Skin epidermis (tissue), 12 donors: ENCODE results near the gene NSMCE4A.
"Not testable (repeated sequence)": the region's sequence is repeated elsewhere in the genome, so short reads cannot be mapped to it uniquely, and the experiment has no call there.

Source experiments
- H3K27ac ChIP-seq, 21 experiments: fragments of 200-600 bp; sonication (generic) in 11 of 21; one replicate each; pipeline ENCODE4 v1.5.0; 2020; ENCODE audit warnings: mild to moderate bottlenecking in 3 of 21, inconsistent platforms in 2 of 21, moderate library complexity in 2 of 21
- H3K4me3 ChIP-seq, 7 experiments: fragments of 200-600 bp; sonication (generic) in 2 of 7; one replicate each; pipeline ENCODE4 v1.5.0; 2020; ENCODE audit warnings: inconsistent platforms in 2 of 7, mild to moderate bottlenecking in 2 of 7, moderate library complexity in 1 of 7

The NSMCE4A gene

DNA sequence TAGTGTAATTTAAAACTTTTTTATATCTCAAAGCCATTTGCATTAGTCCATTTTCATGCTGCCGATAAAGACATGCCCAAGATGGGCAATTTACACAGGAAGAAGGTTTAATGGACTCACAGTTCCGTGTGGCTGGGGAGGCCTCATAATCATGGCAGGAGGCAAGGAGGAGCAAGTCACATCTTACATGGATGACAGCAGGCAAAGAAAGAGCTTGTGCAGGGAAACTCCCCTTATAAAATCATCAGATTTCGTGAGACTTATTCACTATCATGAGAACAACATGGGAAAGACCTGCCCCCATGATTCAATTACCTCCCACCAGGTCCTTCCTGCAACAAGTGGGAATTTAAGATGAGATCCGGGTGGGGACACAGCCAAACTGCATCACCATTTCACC lies 16.7 kb upstream of the NSMCE4A start:
- H3K27ac ChIP-seq: peak overlapping the region in 1 of 21 experiments; percentile 14
- H3K4me3 ChIP-seq: not testable (repeated sequence)

DNA sequence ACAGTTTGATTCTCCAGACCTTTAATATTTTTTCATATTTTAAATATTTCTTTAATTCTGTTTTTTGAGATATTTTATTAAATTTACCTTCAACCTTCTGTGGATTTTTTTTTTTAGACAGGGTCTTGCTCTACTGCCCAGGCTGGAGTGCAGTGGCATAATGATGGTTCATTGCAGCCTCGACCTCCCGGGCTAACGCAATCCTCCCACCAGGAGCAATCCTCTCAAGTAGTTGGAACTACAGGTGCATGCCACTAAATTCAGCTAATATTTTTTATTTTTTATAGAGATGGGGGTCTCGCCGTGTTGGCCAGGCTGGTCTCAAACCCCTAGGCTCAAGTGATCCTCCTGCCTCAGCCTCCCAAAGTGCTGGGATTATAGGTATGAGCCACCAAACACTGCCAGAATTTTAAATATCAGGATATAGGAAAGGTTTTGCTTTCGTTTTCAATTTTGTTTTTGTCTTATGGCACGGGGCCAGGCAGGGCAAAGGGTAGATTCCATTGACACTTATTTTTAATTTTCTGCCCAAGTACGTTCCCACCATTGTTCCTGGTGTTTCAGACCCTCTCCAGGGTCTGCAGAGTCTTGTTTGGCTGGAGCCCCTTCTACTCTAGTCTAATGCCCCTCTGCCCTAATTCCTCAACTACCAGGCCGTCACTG lies 15.1 kb upstream of the NSMCE4A start:
- Histone ChIP-seq H3K4me3 (no peak overlapping the region), H3K27ac (no peak overlapping the region)

DNA sequence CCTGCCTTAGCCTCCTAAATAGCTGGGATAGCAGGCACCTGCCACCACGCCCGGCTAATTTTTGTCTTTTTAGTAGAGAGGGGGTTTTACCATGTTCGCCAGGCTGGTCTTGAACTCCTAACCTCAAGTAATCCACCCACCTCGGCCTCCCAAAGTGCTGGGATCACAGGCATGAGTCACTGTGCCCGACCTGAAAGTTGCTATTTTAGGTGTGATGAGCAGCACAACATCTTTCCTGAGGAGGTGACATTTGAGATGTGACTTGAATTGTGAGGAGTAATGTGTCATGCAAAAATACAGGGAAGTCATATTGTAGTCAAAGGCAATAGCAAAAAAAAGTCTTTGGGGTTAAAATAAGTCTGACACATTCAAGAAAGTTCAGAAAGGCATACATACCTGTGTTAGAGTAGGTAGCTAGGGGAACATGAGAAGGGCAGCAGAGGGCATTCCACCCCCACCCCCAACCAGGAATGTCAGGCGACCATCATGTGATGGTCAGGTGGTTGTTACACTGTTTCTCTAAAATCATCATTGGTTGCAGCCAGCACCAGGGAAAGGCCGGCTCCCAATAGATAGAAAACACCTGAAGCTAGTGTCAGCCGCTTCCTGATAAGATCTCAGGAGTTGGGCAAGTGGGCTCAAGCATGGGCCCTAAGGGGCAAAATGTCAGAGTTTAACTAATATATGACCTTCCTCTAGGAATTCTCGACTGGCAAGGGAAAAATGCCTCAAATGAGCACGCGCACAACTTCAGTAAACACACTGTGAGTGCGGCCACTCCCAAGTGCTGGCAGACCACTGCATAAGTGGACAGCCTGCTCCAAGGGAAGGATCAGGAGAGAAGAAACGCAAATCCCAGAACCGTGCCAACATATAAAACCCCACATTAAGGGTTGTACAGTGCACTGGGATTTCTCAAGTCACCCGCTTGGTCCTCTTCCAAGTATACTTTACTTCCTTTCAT lies 13.6 kb upstream of the NSMCE4A start, which contains the start of gene TACC2:
TSS of gene TACC2 (plus strand) at position 803 of the 964 bp plus-strand sequence. CDS start 32,819 bp downstream, outside the sequence.
- no peak within 1 kb of the TSS for H3K4me3 ChIP-seq
- H3K27ac ChIP-seq: no peak within 1 kb of the TSS

DNA sequence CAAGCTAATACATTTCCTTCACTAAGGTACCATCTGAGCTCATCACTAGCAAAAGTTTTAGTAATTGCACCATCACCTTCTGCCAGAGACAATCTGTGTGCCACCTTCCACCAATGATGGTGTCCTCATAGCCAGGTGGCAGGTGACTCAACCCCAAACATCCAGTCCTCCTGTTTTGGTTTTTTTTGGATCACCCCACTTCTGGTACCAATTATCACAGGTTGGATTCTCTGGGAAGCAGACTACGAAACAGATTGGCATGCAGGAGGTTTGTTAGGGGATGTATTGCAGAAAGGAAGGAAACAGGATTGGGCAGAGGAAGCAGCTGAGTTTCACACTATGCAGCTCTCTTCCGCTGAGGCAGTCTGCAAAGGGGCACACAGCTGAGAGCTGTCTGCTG lies 9.4 kb upstream of the NSMCE4A start:
- Histone ChIP-seq H3K4me3 (no peak overlapping the region), H3K27ac (no peak overlapping the region)

DNA sequence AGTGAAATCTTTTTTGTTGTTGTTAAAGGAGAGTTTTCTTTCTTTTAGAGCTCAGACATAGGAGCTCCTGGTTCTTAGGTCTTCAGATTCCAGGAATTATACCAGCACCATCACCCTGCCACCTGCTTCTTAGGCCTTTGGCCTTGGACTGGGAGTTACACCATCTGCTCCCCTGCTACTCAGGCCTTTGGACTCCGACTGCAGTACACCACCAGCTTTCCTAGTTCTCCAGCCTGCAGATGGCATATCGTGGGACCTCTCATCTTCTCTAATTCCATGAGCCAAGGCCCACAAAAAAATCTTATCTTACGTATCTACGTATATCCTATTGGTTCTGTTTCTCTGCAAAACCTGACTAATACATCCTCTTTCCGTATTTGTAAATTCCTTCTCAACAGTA lies 8.8 kb upstream of the NSMCE4A start:
- Histone ChIP-seq H3K27ac (no peak overlapping the region), H3K4me3 (no peak overlapping the region)

DNA sequence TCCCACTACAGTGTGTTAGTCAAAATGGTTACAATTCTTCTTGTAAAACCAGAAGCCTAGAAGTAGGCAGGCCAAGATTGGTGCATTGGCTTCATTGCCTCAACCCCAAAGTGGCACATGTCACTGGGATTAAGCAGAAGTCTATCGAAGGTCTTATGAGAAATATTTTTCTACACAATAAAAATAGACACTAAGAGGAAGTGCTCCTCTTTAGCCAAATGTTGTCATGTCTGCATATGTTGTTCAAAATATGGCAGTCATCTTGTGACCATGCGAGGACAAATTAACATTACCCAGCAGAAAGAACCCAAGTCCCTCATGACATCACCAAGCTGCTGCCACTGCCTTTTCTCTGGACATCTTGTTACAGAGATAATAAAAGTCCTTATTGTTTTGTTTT lies 6.3 kb upstream of the NSMCE4A start:
- Histone ChIP-seq H3K27ac (no peak overlapping the region), H3K4me3 (no peak overlapping the region)

DNA sequence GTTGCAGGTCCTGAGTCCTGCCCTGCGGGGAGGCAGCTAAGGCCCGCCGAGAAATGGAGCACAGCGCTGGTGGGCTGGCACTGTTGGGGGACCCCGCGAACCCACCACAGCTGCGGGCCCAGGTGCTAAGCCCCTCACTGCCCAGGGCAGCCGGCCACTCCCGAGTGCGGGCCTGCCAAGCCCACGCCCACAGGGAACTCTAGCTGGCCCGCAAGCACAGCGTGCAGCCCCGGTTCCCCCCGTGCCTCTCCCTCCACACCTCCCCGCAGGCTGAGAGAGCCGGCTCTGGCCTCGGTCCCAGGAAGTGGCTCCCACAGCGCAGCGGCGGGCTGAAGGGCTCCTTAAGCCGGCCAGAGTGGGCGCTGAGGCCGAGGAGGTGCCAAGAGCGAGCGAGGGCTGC lies 3.5 kb upstream of the NSMCE4A start:
- H3K27ac ChIP-seq: no peak overlapping the region
- no peak overlapping the region for H3K4me3 ChIP-seq

DNA sequence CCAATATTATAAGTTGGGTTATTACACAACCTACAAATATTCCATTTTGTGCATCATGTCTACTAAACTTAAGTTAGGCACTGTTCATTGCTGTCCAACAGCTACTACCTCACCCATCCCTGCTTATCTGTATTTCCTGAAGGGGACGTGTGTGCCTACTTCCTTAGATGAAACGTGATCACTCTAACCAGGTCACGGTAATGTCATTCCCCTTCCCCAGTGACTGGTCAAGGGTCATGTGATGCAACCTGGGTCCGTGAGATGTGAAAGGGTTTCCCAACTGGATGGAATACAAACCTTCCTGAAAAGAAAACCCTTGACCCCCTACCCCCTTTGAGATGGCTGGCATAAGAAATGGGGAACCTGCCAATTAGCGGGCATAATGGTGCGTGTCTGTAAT lies 1.6 kb upstream of the NSMCE4A start:
- Histone ChIP-seq H3K27ac (no peak overlapping the region), H3K4me3 (no peak overlapping the region)

DNA sequence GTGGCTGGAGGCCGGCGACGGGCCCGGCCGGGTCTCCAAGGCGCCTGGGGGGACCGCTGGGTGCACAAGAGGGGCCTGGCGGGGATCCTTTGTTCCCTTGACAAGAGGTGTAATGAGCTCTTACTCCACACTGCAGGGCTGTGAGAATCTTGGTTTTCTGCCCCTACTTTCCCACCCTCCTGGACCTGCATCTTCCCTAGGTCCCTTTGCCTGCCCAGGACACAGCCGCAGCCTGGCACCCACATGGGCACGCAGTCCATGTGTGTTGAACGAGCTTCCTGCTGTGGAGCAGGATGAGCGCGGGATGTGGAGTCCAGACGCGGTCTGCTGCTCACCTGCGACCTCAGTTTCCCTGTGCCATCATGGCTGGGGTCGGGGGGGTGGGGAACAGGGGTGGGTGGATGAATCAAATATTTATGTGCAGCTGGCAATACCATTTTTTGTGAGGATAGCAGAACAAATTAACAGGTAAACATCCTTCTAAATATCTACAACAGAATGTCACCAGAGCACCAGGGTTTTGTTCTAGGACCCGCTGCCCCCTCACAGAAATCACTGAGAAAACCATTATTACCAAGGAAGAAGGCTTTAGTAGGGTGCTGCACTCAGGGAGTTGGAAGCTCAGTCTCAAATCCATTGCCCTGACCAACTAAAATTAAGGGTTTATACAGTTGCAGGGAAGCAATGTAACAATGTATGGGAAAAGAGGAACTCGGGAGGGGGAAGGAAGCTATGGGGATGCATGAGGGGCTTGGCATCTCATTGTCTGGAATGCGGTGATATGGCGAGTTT lies 474 bp upstream of the NSMCE4A start:
- Histone ChIP-seq H3K27ac (peak overlapping the region; percentile 79 to 100 (median 97)), H3K4me3 (peak overlapping the region; percentile 84 to 99 (median 89))

DNA sequence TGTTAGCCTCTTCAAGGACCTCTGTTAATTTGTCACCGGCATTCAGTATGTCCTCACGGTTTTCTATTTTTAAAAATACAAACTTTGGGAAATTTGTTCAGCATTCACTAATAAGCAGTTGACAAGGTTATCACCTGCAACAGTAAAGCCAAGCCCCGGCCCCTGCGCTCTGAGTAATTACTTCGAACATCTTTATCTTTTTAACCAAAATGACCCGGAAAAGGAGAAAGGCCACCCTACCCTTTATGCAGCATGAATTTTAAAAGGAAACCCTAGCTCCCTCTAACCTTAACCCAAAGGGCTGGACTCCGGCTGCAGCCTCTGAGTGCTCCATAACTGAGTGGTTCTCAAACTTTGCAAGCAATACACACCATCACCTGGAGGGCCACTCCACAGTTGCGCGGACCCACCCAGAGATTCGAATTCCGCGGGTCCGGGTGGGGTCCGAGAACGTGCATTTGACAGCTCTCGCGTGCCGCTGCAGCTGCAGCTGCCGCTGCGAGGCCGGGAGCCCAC lies 940 bp downstream of the NSMCE4A start:
- Histone ChIP-seq H3K27ac (peak overlapping the region in 20 of 21 experiments; percentile 79 to 100 (median 96)), H3K4me3 (peak overlapping the region; percentile 84 to 99 (median 89))

DNA sequence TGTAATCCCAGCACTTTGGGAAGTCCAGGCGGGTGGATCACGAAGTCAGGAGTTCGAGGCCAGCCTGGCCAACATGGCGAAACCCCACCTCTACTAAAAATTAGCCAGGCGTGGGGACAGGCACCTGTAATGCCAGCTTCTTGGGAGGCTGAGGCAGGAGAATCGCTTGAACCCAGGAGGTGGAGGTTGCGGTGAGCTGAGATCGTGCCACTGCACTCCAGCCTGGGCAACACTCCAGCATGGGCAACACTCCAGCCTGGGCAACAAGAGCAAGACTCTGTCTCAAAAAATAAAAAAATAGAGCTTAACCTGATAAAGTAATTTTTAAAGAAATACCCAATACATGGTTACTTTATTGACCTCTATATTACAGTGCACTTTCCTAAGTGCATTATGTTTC lies 5.9 kb downstream of the NSMCE4A start:
- H3K27ac ChIP-seq: not testable (repeated sequence)

DNA sequence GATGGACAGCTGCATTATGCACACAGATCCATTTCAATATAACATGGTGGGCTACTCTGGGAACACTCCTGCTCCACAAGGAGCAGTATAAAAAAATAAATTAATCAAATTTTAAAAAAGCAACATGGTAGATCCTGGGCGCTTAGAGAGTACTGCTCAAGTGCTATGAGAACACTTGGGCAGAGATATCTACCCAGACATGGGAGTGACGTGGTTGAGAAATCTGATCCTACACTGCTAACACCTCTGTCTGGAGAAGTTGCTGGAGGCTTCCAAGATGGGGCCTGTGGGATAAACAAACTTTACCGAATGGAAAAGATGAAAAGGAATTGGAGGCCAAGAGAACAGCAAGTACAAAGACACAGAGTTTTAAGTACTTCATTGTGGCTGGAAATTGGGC lies 9.0 kb downstream of the NSMCE4A start:
- no peak overlapping the region for H3K4me3 ChIP-seq
- H3K27ac ChIP-seq: no peak overlapping the region

More for the DNA sequence above, 5.9 kb downstream of the NSMCE4A start:
- not testable (repeated sequence) for H3K4me3 ChIP-seq

DNA sequence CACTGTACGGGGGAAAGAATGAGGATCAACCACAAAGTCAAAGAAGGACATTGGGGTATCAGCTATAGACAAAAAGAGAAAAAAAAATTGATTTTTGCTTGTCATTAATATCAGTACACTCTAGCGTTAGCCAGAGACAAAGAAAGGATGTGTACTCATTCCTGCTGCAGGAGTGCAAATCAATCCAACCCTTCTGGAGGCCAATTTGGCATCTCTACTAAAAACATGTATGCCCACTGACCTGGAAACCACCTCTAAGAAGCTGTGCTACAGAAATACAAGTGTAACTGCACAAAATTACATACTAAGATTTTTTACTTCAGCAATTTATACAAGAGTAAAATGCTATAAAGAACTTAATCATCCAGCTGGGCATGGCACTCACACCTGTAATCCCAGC lies 13.6 kb downstream of the NSMCE4A start:
- Histone ChIP-seq H3K27ac (no peak overlapping the region), H3K4me3 (no peak overlapping the region)

DNA sequence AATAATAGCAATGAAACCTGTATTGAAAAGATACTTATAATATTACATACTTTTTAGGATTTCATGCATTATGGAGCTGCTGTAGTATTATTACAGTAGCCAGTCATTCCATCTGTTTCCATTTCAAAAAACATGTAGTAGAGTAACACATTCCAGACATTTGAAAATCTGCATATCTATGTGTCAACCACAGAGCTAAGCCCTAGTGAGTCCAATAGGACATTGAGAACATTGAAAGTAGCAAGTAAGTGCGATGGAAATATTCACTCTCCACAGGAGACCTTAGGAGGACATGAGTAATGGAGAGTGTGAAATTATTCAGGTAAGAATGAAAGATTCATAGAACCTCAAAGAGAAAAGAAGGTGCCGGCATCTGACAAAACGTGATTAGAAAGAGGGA lies 15.3 kb downstream of the NSMCE4A start:
- no peak overlapping the region for H3K4me3 ChIP-seq

DNA sequence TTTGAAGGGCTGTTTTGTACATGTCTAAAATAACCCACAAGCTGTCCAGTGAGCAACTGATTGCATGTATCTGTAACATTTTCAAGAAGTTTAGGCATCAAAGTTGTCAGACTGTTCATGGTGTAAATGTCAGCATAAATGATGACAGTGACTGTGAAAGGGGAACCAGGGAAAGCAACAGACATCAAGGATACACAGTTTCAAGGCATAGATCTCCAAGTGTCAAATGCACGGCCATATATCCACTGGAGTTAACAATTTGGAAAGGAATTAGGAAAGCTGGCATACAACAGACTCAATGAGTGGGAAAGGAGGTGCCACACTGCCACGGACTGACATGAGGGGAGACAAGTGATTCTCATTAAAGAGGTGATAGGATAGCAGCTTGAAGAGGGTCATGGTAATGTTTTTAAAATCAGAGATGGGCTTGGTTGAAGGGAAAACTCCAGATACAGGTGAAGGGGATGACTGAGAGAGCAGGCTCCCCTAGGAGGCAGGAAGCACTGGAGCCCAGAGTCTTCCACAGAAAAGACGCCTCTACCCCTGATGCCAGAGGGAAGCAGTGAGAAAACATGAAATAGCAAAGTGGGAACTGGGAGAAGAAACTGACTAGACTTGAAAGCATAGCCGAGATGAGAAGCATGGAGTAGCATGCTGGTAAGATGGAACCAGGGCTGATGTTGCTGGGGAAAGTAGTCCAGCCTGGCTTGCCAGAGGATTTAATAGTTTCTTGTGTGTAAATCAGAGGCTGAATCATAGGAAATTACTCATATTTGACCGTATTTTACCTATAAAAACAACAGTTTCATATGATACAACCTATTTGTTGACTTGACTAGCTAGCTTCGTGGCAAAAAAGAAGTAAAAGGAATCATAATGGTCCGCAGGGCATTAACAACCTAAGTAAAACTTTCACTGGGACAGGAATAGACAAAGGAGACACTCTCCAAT lies 18.6 kb downstream of the NSMCE4A start:
- Histone ChIP-seq H3K4me3 (no peak overlapping the region), H3K27ac (no peak overlapping the region)

More for the DNA sequence above, 15.3 kb downstream of the NSMCE4A start:
- no peak overlapping the region for H3K27ac ChIP-seq

DNA sequence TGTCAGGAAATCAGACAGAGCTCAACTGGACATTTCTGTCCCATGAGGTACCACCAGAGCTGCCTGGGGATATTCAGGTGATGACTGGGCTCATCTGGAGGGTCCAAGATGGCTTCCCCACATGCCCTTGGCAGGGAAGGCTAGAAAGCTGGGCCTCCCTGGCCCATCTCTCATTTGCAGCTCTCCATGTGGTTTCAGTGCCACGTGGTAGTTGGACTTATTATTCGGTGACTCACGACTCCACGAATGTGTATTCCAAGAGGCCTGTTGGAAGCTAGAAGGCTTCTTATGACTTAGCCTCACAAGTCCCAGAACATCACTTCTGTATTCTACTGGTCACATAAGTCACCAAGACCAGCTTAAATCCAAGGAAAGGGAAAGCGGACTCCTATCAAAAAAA lies 22.8 kb downstream of the NSMCE4A start:
- no peak overlapping the region for H3K4me3 ChIP-seq
- no peak overlapping the region for H3K27ac ChIP-seq

DNA sequence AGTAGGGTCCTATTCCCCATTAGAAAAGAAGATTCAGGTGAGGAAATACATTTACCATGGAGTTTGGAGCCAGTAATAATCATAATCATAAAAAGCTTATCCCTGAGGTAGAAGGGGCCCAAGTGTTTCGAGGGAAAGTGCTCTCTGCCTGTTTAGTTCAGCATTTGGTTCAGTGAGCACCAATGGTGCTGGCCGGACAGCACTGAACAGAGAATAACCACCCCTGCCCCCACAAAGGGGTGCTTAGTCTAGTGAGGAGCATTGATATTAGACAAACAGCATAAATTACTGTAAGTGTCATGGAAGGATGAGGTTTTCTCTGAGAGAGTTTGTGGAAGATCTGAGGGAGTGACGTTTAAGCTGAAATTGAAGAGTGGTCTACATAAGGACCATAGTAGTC lies 25.6 kb downstream of the NSMCE4A start:
- Histone ChIP-seq H3K4me3 (no peak overlapping the region), H3K27ac (no peak overlapping the region)

DNA sequence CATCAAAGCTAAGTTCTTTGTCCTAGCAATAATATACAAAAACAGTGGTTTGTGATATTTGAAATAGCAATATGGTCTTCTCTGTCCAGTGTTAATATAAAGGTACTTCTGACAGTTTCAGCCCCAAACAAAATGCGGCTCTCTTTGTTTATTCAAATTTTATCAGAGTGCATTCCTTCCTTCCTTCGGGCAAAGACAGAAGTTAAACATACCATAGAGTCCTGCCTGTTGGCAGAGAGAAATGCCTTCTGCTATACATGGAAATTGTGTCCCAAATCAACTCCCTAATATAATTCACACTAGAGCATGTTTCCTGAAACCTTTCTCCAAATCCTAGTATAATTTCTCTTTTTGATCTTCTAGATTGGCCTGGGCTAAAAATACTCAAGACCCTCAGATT lies 26.0 kb downstream of the NSMCE4A start:
- H3K4me3 ChIP-seq: no peak overlapping the region
- no peak overlapping the region for H3K27ac ChIP-seq
